ENCODE data around the gene SCGB3A1.
A peak's percentile ranks its signal among the peaks of the same experiment; 100 is the strongest.

Gene SCGB3A1

DNA sequence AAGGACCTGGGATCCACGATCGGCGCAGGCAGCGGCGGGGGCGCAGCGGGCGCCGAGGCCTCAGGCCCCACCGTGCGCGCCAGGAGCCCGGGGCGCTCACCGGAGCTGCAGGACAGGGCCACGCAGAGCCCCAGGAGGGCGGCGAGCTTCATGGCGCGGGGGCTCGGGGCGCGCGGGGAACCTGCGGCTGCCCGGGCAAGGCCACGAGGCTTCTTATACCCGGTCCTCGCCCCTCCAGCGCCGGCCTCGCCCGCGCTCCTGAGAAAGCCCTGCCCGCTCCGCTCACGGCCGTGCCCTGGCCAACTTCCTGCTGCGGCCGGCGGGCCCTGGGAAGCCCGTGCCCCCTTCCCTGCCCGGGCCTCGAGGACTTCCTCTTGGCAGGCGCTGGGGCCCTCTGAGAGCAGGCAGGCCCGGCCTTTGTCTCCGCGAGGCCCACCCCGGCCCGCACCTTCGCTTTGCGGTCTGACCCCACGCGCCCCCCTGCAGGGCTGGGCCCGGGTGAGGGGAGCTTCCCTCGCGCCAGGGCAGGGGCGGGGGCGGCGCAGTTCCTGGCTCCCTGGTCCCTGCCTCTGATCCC lies at the start of gene SCGB3A1:
TSS of gene SCGB3A1 (minus strand) at position 189 of the 577 bp plus-strand sequence. CDS start at position 152, 37 bp downstream.
- no peak for DNase-seq

GRCh38 chr5:180640611-180640860 lies 49.2 kb upstream of the SCGB3A1 start:
- DNase-seq: no peak

DNA sequence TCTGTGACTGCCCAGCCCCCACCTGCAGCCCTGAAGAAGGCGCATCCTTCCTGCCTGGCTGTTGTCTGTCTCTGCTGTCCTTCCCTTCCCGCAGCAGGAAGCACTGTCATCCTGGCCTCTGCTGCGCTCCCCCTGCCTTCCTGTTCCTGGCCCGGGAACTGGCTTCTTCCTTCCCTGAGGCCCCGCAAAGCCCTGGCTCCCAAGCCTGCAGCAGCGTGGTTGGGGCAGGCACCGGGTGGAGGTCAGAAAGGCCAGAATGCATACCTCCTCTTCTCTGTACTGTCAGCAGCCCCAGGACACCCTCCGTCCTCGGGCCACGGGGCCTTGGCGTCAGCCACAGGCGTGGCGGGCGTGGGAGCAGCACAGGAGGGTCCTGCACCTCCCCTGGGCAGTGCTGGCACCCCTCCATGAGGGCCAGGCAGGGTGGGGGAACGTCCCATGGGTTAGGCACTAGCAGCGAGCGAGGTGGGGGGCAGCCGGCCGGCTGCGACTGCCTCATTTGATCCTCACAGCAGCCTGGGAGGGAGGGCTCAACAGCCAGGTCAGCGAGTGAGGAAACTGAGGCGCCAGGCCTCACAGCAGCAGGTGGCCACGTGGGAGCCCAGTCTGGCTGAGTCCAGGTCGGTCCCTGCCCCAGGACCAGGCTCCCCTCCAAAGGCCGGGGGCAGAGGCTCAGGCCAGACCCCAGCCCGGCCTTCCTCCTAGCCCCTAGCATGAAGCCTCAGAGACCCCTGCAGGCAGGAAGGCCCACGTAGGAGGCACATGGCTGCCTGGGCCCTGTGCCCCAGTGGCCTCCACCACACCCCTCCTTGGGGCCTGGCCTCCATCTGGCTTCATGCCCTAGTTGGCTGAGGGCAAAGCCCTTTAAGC lies 48.7 kb upstream of the SCGB3A1 start:
- no peak for DNase-seq

GRCh38 chr5:180639287-180639686 lies 48.0 kb upstream of the SCGB3A1 start:
- DNase-seq: no peak

DNA sequence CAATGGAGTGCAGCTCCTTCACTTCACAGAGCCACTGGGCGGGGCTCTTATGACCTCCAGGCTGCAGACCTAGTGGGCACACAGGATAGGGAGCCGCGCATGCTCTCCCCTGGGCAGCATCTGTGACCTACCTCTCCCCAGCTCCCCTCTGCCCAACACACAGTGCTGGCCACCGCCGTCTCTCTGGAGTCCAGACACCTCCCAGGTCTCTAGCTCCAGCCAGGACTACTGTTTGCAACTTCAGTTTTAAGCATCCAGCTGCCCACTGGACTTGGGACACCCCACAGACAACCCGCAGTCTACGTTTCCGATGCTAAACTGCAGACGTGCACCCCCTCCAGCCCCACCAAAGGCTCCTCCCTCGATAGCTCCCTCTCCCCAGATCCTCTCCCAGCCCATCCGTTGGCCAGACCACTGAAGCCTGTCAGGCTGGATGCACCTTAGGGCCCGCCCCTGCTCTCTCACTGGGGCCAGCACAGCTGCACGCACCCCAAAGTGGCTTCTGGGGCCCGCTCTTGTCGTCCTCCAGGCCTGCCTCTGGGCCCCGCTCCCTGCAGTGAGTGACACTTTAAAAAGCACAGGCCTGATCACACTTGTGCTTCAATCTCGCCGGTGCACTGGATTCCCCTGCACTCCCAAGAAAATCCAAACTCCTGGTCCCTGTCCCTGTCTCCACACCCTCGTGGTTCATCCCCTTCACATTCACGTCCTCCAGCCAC lies 46.8 kb upstream of the SCGB3A1 start:
- no peak for DNase-seq

DNA sequence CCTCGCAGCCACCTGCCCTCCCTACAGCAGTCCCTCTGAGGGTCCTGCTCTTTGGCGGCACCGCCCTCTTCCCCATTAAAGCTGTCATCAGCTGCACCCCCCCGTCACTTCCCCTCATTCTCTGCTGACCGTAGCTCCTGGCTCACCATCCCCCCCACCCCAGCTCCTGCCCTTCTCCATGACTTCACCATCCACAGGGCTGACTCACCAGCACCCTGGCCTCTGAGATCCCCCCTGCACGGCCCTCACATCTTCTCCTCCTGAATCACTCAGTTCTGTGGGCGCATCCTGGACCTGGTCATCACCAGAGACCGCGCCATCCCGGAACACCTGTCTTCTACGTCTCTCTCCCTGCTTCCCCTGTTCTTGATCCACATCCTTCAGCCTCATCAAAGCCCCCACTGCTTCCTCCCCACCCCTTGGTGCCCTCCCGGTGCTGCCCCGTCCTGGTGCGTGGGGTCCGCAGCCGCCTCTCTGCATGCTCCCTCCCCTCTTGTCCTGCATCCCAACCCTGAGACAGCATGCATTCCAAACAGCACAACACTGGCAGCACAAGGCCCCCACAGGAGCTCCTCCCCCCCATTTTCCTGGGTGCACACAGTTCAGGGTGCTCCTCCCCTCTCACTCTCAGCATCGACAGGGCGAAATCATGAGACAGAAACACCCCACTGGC lies 45.2 kb upstream of the SCGB3A1 start:
- no peak for DNase-seq

- no peak for DNase-seq
Observed at GRCh38 chr5:180636016-180636402, 44.7 kb upstream of the SCGB3A1 start.

DNA sequence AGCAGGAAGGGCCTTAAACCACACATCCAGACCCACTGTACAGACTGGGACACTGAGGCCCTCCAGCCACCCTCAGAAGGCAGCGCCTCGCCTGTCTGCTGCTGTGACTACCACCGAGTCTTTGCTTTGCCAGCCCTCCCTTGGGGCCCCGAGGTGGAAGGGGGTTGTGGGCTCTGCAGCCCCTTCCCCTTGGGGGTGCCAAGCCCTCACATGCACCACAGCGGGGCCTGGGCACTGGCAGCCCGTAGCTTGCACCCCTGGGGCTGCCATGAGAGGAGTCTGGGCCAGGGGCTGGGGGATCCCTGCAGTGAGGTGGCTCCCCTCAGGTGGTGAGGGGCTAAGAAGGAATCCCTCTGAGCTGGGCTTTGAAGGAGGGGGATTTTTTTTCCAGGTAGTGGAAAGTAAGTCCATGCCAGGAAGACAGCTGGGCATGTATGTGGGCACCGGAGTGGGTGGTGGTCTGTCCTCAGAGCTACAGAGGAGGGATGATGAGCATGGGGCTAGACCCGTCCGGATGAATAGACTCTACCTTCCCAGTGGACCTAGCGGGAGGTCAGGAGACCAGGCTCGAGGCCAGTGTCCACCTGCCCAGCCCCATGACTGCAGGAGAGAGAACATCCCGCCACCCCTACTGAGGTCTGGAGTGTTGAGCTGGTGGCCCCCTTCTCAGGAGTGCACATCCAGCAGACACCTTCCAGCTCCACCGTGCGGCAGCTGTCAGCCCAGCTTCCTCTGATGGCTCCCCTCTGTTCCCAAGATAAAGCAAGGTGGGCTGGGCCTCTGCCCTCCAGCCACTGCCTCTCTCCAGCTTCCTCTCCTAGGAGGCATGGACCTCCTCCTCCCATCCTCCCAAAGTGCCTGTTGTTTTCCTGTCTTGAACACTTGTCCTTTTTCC lies 42.2 kb upstream of the SCGB3A1 start:
- DNase-seq: no peak

DNA sequence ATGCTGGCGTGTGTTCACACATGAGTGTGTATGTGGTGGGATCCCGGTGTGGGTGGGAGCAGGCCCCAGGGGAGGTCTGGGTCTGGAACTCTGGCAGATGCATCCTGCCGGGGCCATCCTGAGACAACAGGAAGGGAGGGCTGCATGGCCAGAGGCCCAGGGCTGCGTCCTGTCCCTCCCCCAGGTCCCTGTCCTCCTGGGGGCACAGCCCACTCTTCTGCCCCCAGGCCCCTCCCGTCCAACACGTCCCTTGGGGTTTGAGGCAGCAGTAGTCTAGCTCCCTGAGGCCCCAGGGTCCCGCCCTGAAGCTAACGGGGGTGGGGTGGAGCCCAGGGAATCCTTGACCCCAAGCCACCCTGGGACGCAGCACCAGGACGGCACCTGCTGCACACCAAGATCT lies 41.5 kb upstream of the SCGB3A1 start:
- DNase-seq: no peak

DNA sequence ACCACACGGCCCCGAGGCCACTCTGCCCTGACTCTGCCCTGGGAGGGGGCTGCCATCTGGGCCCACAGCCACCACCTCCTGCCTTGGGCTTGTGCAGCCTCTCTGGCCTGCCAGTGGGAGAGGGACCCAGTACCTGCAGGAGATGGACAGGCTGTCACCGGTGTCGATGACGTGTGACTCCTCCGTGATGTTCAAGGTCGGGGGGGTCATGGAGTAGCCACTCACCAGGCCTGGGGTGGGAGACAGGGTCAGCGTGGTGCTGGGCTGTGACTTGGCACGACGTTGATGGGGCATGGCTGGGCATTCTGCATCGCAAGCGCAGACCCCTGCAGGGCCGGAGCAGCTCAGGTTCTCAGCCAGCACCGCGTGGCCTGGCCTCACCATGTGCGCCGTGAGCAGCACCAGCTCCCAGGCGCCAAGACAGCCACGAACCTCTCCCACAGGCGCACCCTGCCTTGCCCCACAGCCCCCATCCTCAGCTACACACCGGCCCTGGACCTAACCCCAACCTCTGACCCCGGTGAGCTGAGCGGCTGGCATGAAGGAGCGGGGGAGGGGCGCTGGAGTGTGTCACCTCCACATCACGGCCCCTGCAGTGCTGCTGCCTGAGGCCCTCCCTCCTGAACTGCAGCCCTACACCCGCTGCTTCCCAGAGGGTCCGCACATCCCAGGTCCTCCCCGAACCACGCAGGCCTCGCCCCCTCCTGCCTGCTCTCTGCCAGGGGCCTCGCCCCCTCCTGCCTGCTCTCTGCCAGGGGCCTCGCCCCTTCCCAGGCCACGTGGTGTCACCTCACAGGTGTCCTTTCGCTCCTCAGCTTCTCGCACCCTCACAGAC lies 40.5 kb upstream of the SCGB3A1 start:
- peak; percentile 39 for DNase-seq

DNA sequence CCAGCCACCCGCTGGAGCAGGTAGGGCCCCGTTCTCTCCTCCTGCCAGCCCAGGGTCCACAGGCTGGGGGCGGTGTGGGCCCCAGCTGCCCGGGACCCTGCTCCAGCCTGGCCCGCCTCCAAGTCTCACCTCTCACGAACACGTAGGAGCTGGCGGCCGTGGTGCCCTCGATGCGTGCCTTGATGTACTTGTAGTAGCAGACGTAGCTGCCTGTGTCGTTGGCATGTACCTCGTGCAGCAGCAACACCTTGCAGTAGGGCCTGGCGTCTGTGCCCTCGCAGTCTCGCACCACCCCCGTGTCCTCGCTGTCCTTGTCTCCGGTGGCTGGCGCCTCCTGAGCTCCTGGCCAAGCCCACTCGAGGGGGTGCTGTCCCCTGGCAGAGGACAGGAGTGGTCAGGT lies 39.1 kb upstream of the SCGB3A1 start:
- DNase-seq: no peak

GRCh38 chr5:180629831-180630382 lies 38.6 kb upstream of the SCGB3A1 start:
- no peak for DNase-seq

DNA sequence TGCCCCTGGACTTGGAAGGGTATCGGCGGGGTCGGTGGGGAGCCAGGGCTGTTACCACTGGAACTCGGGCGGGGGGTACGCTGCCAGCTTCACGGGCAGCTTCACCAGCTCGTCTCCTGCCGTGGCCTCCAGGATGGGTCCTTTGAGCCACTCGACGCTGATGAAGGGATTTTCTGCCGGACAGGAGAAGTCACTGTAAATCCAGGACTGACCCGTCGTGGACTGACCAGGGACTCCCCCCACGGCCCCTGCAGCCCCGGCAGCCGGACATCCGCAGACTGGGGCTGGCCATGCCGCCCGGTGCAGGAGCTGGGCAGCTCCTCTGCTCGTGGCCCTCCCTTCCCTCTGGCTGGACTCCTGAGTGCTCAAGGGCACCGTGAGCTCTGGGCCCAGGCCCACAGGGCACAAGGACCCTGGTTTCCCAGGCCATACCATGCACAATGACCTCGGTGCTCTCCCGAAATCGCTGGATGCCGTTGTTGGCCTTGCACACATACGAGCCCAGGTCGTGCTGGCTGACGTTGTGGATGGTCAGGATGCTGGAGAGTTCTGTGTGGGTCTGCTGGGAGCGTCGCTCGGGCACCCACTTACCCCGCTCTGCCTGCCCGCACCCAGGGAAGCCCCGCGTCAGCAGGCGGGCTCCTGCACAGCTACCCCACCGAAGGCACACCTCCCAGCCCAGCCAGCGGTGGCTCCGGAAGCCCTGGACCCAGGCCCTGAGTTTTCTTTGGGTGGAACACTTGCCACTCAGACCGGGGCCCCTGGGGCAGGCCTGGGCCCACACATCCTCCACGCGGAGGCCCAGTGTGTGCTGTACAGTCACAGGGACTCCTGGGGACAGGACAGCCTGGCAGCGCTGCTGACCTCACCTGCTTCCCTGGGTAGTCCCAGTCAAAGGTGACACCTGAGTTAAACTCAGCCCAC lies 37.8 kb upstream of the SCGB3A1 start:
- DNase-seq: no peak

GRCh38 chr5:180628211-180628610 lies 36.9 kb upstream of the SCGB3A1 start:
- no peak for DNase-seq

DNA sequence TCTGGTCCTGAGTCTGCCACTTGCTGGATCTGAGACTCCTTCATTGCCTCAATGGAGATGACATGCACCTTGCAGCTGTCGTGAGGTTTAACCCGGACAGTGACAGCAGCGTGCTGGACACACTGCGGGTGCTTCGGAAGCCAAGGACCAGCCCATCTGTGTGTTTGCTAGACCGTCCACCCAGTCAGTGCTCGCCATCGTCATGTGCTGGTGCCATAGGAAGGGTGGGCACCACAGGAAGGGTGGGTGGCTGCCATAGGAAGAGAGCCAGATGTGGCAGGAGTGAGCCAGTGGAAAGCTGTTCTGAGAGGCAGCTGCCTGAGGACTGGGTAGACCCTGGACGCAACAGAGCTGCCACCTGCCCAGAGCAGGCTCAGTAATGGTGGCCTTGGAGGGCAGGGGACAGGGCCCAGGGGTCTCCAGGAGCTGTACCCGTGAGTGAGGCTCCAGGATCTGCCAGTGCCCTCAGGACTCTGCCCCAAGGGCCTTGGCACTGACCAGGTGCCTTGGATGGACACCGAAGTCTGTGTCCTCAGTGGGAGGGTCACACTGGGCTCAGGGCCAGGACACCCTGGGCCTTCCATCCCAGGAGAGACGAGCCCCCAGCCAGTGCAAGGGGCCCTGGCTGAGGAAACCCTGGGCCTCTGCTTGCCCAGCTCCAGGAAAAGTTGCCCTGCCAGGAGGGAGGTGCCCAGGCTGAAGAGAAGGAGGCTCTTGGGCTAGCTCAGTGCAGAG lies 36.3 kb upstream of the SCGB3A1 start:
- no peak for DNase-seq

DNA sequence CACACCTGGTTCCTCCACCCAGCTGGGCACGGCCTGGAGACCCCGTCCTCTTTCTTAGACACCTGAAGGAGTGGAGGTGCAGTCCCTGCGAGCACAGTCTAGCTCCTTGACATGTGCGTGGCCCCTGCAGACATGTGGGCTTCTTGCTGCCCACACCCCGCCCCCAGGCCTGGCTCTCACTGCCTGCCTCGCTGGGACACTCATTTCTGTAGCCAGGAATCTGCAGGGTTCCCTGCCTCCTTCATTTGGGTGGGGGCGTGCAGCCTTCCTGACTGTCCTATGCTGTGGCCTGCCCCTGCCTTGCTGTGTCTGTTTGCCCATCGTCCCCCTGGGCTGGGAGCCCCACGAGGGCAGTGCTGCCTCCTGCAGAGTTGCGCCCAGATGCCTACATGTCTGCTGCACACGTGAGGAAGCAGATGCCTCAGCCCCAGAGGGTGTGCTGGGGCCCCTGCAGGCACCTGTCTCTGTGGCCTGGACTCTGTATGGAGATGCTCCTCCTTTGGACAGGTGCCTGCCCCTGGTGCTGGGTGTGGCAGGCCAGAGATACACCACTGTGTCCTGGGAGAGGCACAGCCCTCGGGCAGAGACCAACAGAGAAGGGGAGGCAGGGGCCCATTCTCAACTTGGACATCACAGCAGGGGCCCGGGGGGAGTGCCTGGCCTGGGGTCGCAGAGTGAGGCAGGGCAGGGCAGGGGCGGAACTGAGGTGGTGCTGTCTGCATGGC lies 35.5 kb upstream of the SCGB3A1 start:
- no peak for DNase-seq

DNA sequence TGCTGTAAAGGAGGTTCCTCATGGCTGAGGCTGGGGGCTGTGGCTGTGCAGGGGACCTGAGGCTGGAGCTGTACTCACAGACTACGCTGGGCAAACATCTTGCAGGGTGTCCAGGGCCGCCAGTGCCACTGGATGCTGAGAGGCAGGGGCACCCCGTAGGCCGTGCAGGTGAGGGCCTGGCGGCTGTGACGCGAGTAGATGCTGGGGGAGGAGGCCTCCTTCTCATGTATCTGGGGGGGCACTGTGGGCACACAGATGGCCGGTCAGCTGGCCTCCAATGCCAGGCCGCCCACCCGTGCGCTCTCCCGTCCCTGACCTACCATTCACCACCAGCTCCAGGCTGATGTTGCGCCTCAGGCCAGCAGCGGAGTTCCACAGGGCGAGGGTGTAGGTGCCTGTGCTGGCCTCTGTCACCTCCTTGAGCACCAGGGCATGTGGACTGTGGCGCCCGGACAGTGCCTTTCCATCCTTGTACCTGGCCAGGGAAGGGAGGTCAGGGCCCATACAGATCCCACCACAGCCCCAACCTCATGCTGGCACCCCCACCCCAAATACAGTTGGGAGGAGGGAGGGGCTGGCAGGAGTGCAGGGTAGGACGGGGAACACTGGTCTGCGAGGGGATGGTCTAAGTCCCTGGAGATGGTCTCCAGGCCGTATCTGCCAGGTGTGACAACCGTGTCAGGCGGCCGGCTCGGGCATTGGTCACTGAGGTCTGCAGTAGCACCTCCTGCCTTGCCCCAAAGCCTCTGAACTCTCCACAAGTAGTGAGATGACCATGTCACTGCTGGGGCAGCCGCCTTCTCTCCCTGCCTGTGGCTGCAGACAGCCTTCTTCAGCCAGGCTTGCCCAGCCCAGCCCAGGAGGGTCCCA lies 34.7 kb upstream of the SCGB3A1 start:
- DNase-seq: no peak
